ENCODE results near the gene AADACL3.
"Not testable (repeated sequence)": the region's sequence is repeated elsewhere in the genome, so short reads cannot be mapped to it uniquely, and the experiment has no call there.

Gene AADACL3

DNA sequence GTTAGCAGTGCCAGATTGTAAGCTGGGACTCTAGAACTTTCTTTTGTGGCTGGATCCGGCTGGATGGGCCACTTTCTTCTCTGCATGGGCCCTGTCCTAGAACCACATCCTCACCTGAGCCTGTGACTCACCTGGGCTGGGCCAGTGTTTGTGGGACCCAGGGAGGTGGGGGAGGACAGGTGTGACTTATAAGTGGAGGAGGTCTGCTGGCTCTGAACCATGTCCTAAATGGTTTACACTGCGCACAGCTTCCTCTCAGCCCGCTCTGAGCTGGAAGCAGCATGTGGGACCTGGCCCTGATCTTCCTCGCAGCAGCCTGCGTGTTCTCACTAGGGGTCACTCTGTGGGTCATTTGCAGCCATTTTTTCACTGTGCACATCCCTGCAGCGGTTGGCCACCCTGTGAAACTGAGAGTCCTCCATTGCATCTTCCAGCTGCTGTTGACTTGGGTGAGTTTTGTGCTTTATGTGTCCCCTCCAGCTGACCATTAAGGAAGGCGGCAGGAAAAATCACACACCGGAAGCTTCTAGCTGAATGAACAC is at the start of gene AADACL3:
Gene AADACL3 (plus strand): TSS at position 215 of the 542 bp plus-strand sequence. CDS start 67 bp downstream, at position 282.
- DNase-seq (ENCODE audit: low read depth): no peak

GRCh38 chr1:12666141-12666735 is 49.7 kb upstream of the AADACL3 start:
- no peak for DNase-seq (ENCODE audit: low read depth)

GRCh38 chr1:12669529-12670068 is 46.3 kb upstream of the AADACL3 start:
- no peak for DNase-seq (ENCODE audit: low read depth)

- DNase-seq (ENCODE audit: low read depth): no peak
Observed at GRCh38 chr1:12674358-12674757, 41.6 kb upstream of the AADACL3 start.

GRCh38 chr1:12676122-12676521 is 39.8 kb upstream of the AADACL3 start:
- DNase-seq (ENCODE audit: low read depth): not testable (repeated sequence)

DNA sequence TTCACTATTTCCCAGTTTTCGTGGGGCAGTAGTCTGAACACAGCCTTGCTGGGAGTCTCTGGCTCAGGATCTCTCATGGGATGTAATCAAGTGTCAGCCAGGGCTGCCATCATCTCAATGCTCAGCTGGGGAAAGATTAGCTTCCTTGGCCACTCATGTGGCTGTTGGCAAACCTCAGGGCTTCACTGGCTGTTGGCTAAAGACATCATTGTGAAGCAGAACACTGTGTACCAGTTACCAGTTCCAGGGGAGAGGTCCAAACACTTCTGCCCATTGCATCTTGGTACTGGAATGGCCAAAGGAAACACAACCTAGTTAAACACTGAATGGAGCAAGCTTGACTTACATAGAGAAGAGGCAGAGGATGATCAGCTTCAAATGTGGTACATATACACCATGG is 38.3 kb upstream of the AADACL3 start:
- DNase-seq (ENCODE audit: low read depth): no peak

GRCh38 chr1:12678350-12678749 is 37.6 kb upstream of the AADACL3 start:
- DNase-seq (ENCODE audit: low read depth): no peak

DNA sequence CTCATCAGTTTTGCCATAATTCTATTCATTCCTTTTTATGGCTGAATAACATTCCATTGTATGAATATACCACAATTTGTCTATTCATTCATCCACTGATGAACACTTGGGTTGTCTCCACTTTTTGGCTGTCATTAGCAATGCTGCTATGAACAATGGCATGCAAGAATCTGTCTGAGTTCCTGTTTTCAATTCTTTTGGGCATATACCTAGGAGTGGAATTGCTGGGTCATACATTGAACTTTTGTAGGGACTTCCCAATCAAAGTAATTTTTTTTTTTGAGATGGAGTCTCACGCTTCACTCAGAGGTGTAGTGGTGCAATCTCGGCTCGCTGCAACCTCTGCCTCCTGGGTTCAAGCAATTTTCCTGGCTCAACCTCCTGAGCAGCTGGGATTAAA is 37.1 kb upstream of the AADACL3 start:
- no peak for DNase-seq (ENCODE audit: low read depth)

DNA sequence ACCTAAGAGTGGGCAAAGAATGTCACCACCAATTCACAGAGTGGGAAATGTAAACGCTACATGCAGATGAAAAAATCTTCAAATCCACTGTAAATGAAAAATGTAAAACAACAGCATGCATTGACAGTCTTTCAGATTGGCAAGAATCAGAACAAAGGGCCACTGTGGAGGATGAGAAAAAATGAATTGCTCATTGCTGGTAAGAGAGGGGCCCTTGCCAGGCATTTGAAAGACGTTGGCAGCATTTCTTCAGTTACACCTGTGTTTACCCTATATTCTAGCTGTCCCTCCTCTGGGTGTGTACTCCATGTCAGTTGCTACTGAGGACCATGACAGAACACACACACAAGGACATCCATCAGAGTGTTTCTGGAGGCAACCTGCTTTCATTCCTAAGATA is 25.8 kb upstream of the AADACL3 start:
- DNase-seq (ENCODE audit: low read depth): no peak

- DNase-seq (ENCODE audit: low read depth): no peak
Observed at GRCh38 chr1:12692967-12693782, 22.7 kb upstream of the AADACL3 start.

DNA sequence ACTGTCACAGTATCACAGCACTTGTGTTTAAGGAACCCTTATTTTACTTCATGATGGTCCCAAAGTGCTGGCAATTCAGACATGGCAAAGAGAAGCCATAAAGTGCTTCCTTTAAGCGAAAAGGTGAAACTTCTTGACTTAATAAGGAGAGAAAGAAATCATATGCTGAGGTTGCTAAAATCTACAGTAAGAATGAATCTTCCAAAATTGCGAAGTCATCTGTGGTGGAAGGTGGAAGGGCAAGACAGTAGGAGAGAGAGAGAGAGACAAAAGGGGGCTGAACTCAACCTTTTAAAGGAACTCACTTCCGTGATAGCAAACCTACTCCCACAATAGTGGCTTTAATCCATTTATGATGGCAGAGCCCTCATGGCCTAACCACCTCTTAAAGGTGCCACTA is 19.3 kb upstream of the AADACL3 start:
- no peak for DNase-seq (ENCODE audit: low read depth)

GRCh38 chr1:12697397-12697796 is 18.5 kb upstream of the AADACL3 start:
- DNase-seq (ENCODE audit: low read depth): no peak

- DNase-seq (ENCODE audit: low read depth): no peak
Observed at GRCh38 chr1:12703821-12704451, 12.0 kb upstream of the AADACL3 start.

DNA sequence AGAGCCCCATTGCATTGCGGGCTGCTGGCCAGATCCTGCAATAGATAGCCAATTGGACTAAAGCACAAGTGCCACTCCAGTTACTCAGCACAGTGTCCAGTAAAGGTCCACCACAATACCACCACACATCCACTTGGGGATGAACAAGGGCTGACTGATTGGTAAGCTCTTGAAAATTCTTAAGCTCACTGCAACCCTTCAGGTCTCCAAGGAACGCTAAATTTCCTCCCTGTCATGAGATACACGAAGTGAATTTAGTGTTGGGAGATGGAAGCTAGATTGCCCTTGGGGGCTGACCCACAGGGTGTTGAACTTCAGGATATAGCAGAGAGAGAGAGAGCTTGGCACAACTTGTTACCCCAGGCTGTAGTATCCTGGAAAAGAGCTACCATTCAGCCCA is 9.8 kb upstream of the AADACL3 start:
- DNase-seq (ENCODE audit: low read depth): no peak

GRCh38 chr1:12708396-12709090 is 7.4 kb upstream of the AADACL3 start:
- no peak for DNase-seq (ENCODE audit: low read depth)

GRCh38 chr1:12709091-12709491 is 6.8 kb upstream of the AADACL3 start:
- DNase-seq (ENCODE audit: low read depth): no peak

- no peak for DNase-seq (ENCODE audit: low read depth)
Observed at GRCh38 chr1:12709696-12710095, 6.2 kb upstream of the AADACL3 start.

DNA sequence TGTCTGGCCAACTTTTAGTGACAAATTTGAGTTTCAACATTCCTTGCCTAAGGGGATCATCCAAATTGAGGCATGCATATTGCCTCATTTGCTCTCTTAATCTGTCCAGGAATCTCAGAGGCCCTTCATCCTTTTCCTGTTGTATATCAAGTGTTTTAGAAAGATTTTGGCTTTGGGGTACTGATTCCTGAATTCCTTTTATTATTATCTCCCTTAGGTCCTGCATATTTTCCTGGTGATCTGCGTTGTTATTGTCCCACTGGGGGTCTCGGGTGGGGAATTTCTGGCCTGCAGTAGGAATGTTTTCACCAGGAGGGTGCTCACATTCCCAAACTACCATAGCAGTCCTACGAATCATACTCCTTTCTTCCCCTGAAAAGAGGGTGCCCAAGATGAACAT is 4.4 kb upstream of the AADACL3 start:
- DNase-seq (ENCODE audit: low read depth): no peak

DNA sequence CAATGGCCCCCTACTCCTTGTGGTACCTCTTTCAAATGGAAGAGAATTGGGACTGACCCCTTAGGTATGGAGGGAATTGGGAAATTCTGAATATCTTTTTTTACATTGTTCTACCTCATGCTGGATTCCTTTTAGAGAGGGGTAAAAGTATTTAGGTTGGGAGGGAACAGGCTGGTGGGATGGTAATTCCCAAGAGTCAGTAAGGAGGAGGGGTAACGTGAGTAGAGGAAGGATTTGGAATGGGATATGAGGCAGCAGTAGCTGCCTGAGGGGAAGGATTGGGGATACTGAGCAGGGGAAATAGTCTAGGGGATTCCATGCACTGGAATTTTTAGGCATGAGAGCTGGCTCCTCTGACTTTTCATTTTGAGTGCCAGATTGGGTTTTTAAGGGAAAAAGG is 3.8 kb upstream of the AADACL3 start:
- no peak for DNase-seq (ENCODE audit: low read depth)

DNA sequence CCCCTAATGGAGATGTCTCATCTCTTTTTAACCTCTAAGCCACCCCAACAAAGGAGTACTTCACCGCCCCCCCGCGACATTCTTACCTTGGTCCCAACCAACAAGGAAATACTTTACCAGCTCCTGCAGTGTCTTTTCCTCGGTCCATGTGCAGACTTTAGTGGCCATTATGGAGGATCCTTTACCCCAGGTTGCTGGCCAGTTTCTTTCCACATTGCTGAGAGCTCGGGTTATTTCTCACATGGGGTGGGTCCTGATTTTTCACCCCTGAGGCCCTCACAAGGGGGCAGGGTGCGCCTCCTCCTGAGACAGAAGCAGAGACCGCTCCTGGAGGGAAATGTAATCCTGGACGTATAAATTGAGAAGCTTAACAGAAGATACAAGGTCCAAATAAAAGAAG is 3.0 kb upstream of the AADACL3 start:
- no peak for DNase-seq (ENCODE audit: low read depth)

GRCh38 chr1:12713651-12714050 is 2.3 kb upstream of the AADACL3 start:
- DNase-seq (ENCODE audit: low read depth): not testable (repeated sequence)
